ENCODE measurements around the gene ENTPD2. TPM values are rescaled to one million over a fixed set of nuclear protein-coding genes. Genes with fewer than 3 reads are reported as not detected.

Gene ENTPD2
- total and polyA plus RNA-seq, 2 donors (not counting 1 experiment from before 2014, with no cell fraction given), result not detected

DNA sequence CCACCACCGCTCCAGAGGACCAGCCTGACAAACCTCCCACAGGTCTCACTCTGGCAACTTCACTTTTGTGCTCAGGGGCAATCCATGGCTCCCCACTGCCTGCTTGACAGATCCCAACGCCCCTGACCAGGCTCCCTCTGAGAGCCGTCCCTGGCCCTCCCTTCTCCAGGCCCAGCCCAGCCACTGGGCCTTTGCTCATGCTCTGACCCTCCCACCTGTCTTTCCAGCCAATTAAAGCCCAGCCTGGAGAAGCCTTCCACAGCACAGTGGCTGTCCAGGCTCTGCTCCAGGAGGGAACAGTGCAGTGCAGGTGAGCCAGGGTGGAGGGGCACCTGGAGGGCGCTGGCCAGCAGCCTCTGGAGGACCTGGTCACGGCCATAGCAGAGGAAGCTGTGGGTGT lies 3.3 kb downstream of the ENTPD2 start:
- H3K9me3 ChIP-seq (ENCODE audit: control extremely low read depth in 1 of 3, control insufficient read depth in 2 of 3, insufficient read depth in 1 of 3, low read length in 2 of 3), result peaks cover 0 to 37% (median 0%) of the 10 kb centered on the region in 3 donors
- Mint-ChIP-seq H3K4me3 (no peak overlapping the region), H3K27ac (no peak overlapping the region), H3K9me3 (ENCODE audit: insufficient read depth) (no peaks in the 10 kb centered on the region), H3K27me3 (peaks cover 13% of the 10 kb centered on the region), H3K4me1 (peaks cover 9% of the 10 kb centered on the region)
- DNase-seq, result no peak
- H2AFZ ChIP-seq (ENCODE audit: insufficient read depth, low read depth, low read length, poor library complexity, severe bottlenecking), result no peak overlapping the region
- ATAC-seq (ENCODE audit: low read depth), result no peak
- no peak for TF ChIP-seq EZH2 (IDR thresholded peaks at IDR 0.05; ENCODE audit: borderline replicate concordance, insufficient read depth, low read depth, low read length, poor library complexity, severe bottlenecking)
- TF ChIP-seq, protein P1, sequence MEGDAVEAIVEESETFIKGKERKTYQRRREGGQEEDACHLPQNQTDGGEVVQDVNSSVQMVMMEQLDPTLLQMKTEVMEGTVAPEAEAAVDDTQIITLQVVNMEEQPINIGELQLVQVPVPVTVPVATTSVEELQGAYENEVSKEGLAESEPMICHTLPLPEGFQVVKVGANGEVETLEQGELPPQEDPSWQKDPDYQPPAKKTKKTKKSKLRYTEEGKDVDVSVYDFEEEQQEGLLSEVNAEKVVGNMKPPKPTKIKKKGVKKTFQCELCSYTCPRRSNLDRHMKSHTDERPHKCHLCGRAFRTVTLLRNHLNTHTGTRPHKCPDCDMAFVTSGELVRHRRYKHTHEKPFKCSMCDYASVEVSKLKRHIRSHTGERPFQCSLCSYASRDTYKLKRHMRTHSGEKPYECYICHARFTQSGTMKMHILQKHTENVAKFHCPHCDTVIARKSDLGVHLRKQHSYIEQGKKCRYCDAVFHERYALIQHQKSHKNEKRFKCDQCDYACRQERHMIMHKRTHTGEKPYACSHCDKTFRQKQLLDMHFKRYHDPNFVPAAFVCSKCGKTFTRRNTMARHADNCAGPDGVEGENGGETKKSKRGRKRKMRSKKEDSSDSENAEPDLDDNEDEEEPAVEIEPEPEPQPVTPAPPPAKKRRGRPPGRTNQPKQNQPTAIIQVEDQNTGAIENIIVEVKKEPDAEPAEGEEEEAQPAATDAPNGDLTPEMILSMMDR (IDR thresholded peaks at IDR 0.05), result no peak
- H3K4me1 ChIP-seq (ENCODE audit: control insufficient read depth in 2 of 2, insufficient read depth in 2 of 2, low read length in 2 of 2), result peaks cover 25 to 34% of the 10 kb centered on the region in 2 donors
- no peak overlapping the region for H3K27ac ChIP-seq (ENCODE audit: low read length in 2 of 2)
- intact Hi-C loops (cut with micrococcal nuclease), result no loop called here
- H3K79me2 ChIP-seq (ENCODE audit: control insufficient read depth, insufficient read depth, low read length), result no peaks in the 10 kb centered on the region
- H3K27me3 ChIP-seq (replicated peaks in 1 of 4; ENCODE audit: control extremely low read depth in 1 of 4, control insufficient read depth in 3 of 4, insufficient read depth in 4 of 4, low read length in 3 of 4), result peaks cover 0 to 84% (median 50%) of the 10 kb centered on the region in 4 experiments
- H3K36me3 ChIP-seq (replicated peaks in 1 of 2; ENCODE audit: control extremely low read depth in 1 of 2, control insufficient read depth in 1 of 2, extremely low read depth in 1 of 2, insufficient read depth in 2 of 2, low read length in 1 of 2), result no peaks in the 10 kb centered on the region
- CTCF ChIA-PET, result no interaction called here
- POLR2A ChIA-PET, result no interaction called here
- 79% methylated on average over 5 of the region's 5 CpGs for WGBS (ENCODE audit: insufficient coverage)
- no peak overlapping the region for H3K4me2 ChIP-seq (replicated peaks; ENCODE audit: low read depth, low read length, poor library complexity, severe bottlenecking)
- no peak overlapping the region for H3K9ac ChIP-seq (ENCODE audit: low read length)
- peaks cover 5% of the 10 kb centered on the region for H4K20me1 ChIP-seq (ENCODE audit: control insufficient read depth, insufficient read depth, low read length, poor library complexity, severe bottlenecking)
- no peak overlapping the region for H3K4me3 ChIP-seq (ENCODE audit: control extremely low read depth in 1 of 5, extremely low read depth in 1 of 5, insufficient read depth in 1 of 5, low read depth in 2 of 5, low read length in 4 of 5)

DNA sequence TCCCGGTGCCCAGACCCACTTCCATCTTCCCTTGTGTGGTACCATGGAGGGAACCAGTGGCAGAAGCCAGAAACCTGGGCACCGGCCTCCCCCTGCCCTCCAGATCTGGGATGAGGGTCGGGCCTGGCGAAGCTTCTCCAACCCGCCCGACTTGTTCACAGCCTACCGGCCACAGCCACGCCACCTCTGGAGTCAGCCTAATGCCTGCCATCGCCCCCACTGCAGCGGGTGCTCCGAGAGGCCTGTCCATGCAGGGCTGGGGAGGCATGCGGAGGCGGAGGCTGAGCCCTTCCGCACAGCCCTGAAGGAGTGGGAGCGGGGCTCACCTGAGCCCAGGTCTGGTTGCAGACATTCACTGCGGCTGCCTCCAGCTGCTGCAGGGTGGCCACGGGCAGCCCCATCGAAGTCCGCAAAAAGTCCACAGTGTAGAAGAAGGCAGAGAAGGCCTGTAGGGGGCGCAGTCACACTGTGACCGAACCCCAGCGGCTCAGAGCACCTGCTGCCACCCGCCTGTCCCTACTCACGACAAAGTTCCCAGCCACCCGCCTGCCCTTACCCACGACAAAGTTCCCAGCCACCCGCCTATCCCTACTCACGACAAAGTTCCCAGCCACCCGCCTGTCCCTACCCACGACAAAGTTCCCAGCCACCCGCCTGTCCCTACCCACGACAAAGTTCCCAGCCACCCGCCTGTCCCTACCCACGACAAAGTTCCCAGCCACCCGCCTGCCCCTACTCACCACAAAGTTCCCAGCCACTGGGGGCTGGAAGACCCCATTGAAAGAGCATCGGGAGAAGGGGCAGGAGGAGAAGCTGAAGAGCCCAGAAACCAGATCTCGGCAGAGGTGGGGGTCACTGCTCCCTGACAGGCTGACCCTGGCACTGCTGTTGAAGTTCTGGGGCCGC lies 4.1 kb downstream of the ENTPD2 start:
- TF ChIP-seq, protein P1 (IDR thresholded peaks at IDR 0.05), result peak; percentile 40
- TF ChIP-seq EZH2 (IDR thresholded peaks at IDR 0.05; ENCODE audit: borderline replicate concordance, insufficient read depth, low read depth, low read length, poor library complexity, severe bottlenecking), result no peak
- Histone ChIP-seq H3K4me3 (ENCODE audit: control extremely low read depth in 1 of 5, extremely low read depth in 1 of 5, insufficient read depth in 1 of 5, low read depth in 2 of 5, low read length in 4 of 5) (no peak overlapping the region), H3K4me2 (replicated peaks; ENCODE audit: low read depth, low read length, poor library complexity, severe bottlenecking) (no peak overlapping the region), H3K9me3 (ENCODE audit: control extremely low read depth in 1 of 3, control insufficient read depth in 2 of 3, insufficient read depth in 1 of 3, low read length in 2 of 3) (peaks cover 0 to 34% (median 0%) of the 10 kb centered on the region in 3 donors), H3K27ac (ENCODE audit: low read length in 2 of 2) (no peak overlapping the region), H3K36me3 (replicated peaks in 1 of 2; ENCODE audit: control extremely low read depth in 1 of 2, control insufficient read depth in 1 of 2, extremely low read depth in 1 of 2, insufficient read depth in 2 of 2, low read length in 1 of 2) (no peaks in the 10 kb centered on the region), H3K4me1 (ENCODE audit: control insufficient read depth in 2 of 2, insufficient read depth in 2 of 2, low read length in 2 of 2) (peaks cover 31 to 42% of the 10 kb centered on the region in 2 donors), H3K79me2 (ENCODE audit: control insufficient read depth, insufficient read depth, low read length) (no peaks in the 10 kb centered on the region), H4K20me1 (ENCODE audit: control insufficient read depth, insufficient read depth, low read length, poor library complexity, severe bottlenecking) (peaks cover 5% of the 10 kb centered on the region), H2AFZ (ENCODE audit: insufficient read depth, low read depth, low read length, poor library complexity, severe bottlenecking) (no peak overlapping the region), H3K9ac (ENCODE audit: low read length) (no peak overlapping the region), H3K27me3 (replicated peaks in 1 of 4; ENCODE audit: control extremely low read depth in 1 of 4, control insufficient read depth in 3 of 4, insufficient read depth in 4 of 4, low read length in 3 of 4) (peaks cover 0 to 88% (median 53%) of the 10 kb centered on the region in 4 experiments)
- intact Hi-C loops (cut with micrococcal nuclease), result no loop called here
- Mint-ChIP-seq H3K9me3 (ENCODE audit: insufficient read depth) (no peaks in the 10 kb centered on the region), H3K27me3 (peaks cover 15% of the 10 kb centered on the region), H3K4me1 (peaks cover 13% of the 10 kb centered on the region), H3K27ac (peak overlapping the region; percentile 15), H3K4me3 (no peak overlapping the region)
- ATAC-seq (ENCODE audit: low read depth) (no peak), DNase-seq (peak; percentile 62)
- ChIA-PET POLR2A (interaction anchor here (0.5 kb wide), 1 partner anchor 20 kb away, joined by 3 read pairs; no protein-coding TSS in a partner anchor), CTCF (interaction anchor here (0.7 kb wide), 1 partner anchor 205 kb away, joined by 3 read pairs; no protein-coding TSS in a partner anchor)
- 43% methylated on average over 37 of the region's 38 CpGs for WGBS (ENCODE audit: insufficient coverage)
